Epithelial cell of proximal tubule (primary cell): ENCODE results near the gene GRM6. TPM values are rescaled to one million over a fixed set of nuclear protein-coding genes. Genes with fewer than 3 reads are reported as not detected.

ENCODE experiments used
- DNase-seq: peaks from one replicate; pipeline ENCODE4 v3.0.0-alpha.2; 2011; ENCODE audit warnings: low read depth
- H3K4me3 ChIP-seq: 2 replicates; pipeline ENCODE4 v1.5.1; 2011; ENCODE audit warnings: low read depth, mild to moderate bottlenecking, low read length
- total RNA-seq: library from RNA; depleted of rRNA; stranded (reverse); fragments of >200 nt; gene quantifications from 2 replicates; pipeline ENCODE4 v1.2.3, GENCODE V29; 2015
- TF ChIP-seq, protein P1 (sequence below): conservative IDR thresholded peaks from 2 replicates; pipeline ENCODE4 v1.5.1; 2012; ENCODE audit warnings: low read depth, mild to moderate bottlenecking, low read length

The GRM6 gene
- total RNA-seq, 1 donor from 2014 or later, result not detected

DNA sequence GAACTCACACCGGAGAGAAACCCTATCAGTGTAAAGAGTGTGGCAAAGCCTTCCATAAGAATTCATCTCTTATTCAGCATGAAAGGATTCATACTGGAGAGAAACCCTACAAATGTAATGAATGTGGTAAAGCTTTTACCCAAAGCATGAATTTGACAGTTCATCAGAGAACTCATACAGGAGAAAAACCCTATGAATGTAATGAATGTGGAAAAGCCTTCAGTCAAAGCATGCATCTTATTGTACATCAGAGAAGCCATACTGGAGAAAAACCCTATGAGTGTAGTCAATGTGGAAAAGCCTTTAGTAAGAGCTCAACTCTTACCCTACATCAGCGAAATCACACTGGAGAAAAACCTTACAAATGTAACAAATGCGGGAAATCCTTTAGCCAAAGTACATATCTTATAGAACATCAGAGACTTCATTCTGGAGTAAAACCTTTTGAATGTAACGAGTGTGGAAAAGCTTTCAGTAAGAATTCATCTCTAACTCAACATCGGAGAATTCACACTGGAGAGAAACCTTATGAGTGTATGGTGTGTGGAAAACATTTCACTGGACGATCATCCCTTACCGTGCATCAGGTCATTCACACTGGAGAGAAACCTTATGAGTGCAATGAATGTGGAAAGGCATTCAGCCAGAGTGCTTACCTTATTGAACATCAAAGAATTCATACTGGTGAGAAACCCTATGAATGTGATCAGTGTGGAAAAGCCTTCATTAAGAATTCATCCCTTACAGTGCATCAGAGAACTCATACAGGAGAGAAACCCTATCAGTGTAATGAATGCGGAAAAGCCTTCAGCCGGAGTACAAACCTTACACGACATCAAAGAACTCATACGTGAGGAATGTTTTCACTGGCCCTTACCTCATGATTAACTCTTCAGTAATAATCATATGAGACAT is 63.0 kb downstream of the GRM6 start:
- H3K4me3 ChIP-seq, result no peak overlapping the region
- DNase-seq, result no peak
- TF ChIP-seq, protein P1, sequence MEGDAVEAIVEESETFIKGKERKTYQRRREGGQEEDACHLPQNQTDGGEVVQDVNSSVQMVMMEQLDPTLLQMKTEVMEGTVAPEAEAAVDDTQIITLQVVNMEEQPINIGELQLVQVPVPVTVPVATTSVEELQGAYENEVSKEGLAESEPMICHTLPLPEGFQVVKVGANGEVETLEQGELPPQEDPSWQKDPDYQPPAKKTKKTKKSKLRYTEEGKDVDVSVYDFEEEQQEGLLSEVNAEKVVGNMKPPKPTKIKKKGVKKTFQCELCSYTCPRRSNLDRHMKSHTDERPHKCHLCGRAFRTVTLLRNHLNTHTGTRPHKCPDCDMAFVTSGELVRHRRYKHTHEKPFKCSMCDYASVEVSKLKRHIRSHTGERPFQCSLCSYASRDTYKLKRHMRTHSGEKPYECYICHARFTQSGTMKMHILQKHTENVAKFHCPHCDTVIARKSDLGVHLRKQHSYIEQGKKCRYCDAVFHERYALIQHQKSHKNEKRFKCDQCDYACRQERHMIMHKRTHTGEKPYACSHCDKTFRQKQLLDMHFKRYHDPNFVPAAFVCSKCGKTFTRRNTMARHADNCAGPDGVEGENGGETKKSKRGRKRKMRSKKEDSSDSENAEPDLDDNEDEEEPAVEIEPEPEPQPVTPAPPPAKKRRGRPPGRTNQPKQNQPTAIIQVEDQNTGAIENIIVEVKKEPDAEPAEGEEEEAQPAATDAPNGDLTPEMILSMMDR, result no peak

Other genes with a start within 250 kb of the GRM6 start
- 3.5 and 3.7 TPM in 2 replicates for gene ZNF354B, start 135.4 kb downstream of the GRM6 start, total RNA-seq
- gene ZFP2, start 99.4 kb downstream of the GRM6 start, total RNA-seq, result 0.29 and 0.86 TPM in 2 replicates
- 0.87 and 1.7 TPM in 2 replicates for gene ZNF454, start 54.1 kb downstream of the GRM6 start, total RNA-seq
- gene ZNF879, start 28.5 kb upstream of the GRM6 start, total RNA-seq, result 2.2 and 2.4 TPM in 2 replicates
- 2.4 and 3.1 TPM in 2 replicates for gene ZNF354C, start 65.1 kb upstream of the GRM6 start, total RNA-seq